Measurements from ENCODE around the gene ERBB4.

The ERBB4 gene

DNA sequence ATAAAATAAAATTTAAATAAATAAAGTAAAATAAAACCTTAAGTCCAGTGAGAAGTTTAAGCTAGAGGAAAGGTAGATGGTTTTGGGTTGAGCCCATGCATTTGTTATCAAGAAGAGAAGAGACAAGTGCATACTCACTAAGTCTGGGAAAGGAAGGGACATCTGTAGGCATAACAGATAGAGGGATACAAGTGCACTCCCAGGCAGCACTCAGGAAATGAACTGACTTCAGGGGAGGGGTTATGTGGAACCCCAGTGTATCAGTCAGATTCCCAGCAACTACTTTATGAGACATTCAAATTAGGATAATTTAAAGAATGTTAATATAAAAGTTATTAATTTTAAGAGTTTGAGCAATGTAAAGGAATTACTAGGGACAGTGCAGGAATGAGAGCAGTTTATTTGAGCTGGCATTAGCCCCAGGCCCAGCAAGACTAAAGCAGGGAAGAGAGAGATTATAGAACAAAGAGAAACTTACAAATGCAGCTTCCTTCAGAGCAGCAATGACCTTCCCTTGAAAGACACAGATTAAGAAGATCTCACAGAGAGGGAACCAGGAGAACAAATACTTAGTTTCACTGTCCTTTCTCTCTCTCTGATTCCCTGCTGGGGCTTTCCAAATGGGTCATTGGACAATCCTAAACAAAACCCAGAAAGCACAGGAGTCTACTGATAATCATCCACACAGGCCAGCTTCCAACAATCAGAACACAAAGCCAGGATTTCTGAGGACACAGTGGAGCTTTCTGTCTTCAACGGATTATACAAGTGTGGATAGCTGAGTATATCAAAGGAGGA, 109.7 kb downstream of the ERBB4 start:
- no peak for DNase-seq (ENCODE audit: low spot score)
- no peak for FAIRE-seq

DNA sequence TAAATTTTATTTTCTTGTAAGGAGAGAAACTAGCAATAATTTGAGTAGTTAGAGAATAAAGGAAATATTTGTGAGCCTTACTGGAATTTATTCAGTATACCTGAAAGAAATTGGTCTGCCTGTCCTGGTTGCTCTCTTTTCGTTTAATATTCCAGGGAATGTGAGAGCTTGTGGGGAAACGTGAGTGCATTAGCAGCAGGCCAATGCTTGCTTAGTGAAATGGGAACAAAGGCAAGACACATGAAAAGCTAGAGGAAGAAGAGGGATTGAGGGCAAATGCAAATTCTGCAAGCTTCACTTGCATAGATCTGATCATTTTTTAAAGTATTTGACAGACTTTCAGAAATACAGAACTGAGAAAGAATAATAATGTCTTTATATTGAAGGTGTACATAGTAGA, 111.0 kb downstream of the ERBB4 start:
- DNase-seq (ENCODE audit: low spot score) (no peak), FAIRE-seq (no peak)

DNA sequence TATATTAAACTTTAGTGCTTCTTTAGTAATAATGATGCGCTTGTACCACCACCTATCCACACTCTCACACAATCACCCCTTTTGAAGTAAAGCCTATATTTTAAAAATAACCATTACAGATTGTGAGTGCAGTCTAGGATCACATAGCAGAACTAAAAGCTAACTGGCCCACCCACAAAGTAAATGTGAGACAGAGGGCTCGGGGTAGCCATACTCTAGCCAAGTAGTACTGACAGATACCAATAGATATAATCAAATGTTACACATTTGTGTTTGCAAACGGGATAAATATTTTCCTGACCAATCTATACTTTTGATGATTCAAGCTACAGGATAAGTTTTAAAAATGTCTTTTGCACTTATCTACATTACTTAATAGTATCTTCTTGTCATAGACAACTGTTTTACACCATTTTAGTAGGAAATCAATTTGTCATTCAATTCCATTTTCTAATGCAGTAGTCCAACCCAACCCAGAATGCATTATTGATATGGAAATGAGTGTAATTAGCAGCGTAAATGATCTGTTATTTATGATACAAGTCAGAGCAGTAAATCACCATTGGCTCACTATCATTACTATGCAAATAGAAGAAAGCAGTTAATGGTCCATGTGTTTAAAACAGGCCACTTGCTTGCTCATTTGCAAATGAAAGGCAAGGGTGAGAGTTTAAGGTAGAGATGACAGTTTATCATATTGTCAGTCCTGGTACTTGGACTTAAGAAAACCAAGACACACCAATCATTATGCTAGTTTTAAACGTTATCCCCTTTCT, 111.8 kb downstream of the ERBB4 start:
- no peak for FAIRE-seq
- DNase-seq (ENCODE audit: low spot score), result no peak

DNA sequence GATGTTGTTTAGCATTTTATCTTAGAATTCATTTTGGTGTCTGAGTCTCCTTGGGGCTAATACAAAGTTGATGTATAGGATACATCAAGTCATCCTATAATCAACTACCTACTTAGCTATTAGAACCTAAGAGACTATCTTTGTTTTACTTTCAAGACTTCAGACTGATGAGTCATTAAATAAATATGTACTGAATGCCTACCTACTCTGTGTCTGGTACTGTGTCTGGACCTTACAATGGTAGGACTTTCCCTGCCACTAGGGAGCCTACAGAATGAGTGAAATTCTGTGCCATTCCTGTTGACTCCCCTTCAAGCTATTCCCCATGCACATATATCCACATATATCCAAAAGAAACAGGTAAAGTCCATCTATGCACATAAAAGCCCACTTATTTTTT, 114.5 kb downstream of the ERBB4 start:
- peak; percentile 27 for DNase-seq (ENCODE audit: low spot score)
- FAIRE-seq, result no peak

DNA sequence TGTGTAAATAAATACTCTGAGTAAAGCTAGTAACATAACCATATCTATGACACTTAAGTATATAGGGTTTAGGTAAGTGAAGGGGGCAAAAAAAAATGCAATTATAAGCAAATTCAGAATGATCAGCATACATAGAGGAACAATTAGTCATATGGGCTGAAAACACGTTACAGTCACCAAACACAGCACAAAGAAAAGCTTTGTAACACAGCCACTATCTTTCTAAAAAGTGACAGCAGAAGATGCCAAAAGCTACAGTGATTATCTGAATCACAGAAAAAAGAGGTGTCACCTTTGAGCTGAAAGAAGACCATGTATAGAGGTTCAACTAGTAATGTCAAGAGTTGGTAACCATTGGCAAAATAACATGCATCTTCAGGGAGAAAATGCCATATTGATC, 115.5 kb downstream of the ERBB4 start:
- FAIRE-seq (no peak), DNase-seq (ENCODE audit: low spot score) (no peak)

DNA sequence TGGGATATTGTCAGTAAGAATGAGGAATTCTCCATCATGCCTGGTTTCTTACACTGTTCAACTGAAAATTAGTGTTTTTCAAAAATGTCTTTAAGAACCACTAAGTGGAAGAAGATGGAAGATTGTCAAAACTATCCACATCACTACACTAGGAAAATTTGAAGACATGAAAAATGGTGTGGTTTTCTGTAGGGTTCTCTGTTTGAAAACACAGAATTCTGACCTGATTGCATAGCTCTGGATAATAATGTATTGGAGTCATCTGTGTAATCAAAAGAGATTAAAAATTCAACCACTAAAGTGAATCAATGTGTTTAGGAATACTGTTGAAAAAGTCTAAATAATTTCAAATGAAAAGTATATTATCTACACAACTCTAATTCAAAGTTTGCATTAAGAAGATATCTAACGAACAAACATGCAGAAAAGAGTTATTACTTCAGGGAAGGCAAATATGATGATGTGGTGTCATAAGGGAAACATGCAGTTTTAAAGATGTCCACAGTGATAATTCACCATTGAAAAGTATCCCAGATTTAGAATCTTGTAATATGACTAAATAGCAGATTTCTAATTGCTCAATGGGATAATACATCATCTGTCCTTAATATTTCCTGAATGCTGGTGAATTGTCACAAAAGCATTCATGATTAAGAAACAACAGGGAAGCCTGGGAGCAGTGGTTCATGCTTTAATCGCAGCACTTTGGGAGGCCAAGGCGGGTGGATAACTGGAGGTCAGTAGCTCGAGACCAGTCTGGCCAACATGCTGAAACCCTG, 116.9 kb downstream of the ERBB4 start:
- DNase-seq (ENCODE audit: low spot score) (no peak), FAIRE-seq (no peak)

DNA sequence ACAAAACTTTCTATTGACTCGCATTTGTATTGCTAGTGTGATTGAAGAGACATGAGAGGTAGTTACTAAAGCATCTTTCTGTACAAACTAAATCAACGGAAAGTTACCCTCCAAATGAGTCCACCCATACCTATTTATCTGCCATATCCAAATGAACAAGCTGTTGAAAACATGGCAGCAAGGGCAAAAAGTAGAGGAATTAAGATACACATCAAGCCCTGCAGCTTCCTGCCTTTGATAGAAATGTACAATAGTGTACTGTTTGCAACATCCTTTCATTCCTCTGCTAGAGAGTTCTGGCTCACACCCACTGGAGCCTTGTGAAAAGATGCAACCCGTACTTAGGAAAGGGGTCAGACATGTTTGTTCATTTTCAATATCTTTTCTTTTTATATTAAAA, 122.5 kb downstream of the ERBB4 start:
- DNase-seq (ENCODE audit: low spot score) (no peak), FAIRE-seq (no peak)

GRCh38 chr2:212414767-212415211, 123.8 kb downstream of the ERBB4 start:
- no peak for FAIRE-seq
- DNase-seq (ENCODE audit: low spot score), result no peak

GRCh38 chr2:212409560-212409959, 129.0 kb downstream of the ERBB4 start:
- no peak for FAIRE-seq
- no peak for DNase-seq (ENCODE audit: low spot score)

DNA sequence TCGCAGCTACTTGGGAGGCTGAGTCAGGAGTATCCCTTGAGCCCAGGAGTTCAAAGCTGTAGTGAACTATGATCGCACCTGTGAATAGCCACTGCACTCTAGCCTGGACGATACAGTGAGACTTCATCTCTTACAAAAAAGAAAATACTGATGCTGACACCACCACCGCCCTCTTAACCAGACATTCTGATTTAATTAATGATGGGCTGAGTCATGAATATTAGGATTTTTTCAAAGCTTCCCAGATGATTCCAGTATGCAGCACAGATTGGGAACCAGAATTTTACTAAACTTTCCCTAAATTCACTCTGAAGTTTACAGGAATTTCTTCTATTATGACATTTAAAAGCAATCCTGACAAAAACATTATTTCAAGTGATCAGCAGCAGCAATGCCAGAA, 130.1 kb downstream of the ERBB4 start:
- no peak for DNase-seq (ENCODE audit: low spot score)
- FAIRE-seq, result no peak

DNA sequence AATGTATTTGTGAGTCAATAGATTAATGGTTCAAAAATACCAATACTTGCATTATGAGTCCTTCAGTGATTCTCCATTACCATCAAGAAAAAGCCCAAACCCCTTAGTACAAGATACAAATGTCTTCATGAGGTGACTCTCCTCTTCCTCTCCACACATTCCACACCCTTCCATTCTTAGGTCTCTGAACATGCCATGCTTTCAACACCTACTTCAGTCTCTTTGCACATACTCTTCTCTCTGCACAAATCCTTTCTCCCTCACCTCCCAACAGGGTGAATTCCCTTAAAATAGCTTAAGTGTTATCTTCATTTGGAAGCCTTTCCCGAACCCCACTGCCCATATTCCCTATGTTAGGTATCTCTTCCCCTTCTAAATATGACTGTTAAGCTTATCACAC, 131.9 kb downstream of the ERBB4 start:
- DNase-seq (ENCODE audit: low spot score) (no peak), FAIRE-seq (no peak)

GRCh38 chr2:212402316-212402715, 136.3 kb downstream of the ERBB4 start:
- FAIRE-seq (no peak), DNase-seq (ENCODE audit: low spot score) (no peak)

GRCh38 chr2:212398316-212398715, 140.3 kb downstream of the ERBB4 start:
- DNase-seq (ENCODE audit: low spot score) (no peak), FAIRE-seq (no peak)

DNA sequence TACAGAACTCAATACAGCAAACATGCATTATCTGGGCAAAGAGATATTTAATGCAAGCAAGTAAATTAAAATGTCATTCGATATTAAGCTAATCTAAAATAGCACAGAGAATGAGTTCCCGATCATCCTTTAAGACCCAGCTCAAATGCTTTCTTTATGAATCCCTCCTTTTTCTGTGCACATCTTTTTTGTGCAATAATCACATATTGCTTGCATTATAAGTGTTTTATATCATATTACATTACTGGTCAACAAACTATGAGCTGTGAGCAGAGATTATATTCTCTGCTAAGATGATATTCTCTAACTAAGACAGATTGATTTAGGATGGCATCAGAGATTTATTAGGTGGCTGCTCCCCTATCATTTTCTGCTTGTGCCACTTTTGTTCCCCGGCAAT, 146.1 kb downstream of the ERBB4 start:
- FAIRE-seq (no peak), DNase-seq (ENCODE audit: low spot score) (no peak)

GRCh38 chr2:212392043-212392442, 146.6 kb downstream of the ERBB4 start:
- FAIRE-seq, result no peak

GRCh38 chr2:212387146-212387545, 151.5 kb downstream of the ERBB4 start:
- no peak for FAIRE-seq

More at GRCh38 chr2:212392043-212392442, 146.6 kb downstream of the ERBB4 start:
- no peak for DNase-seq (ENCODE audit: low spot score)

DNA sequence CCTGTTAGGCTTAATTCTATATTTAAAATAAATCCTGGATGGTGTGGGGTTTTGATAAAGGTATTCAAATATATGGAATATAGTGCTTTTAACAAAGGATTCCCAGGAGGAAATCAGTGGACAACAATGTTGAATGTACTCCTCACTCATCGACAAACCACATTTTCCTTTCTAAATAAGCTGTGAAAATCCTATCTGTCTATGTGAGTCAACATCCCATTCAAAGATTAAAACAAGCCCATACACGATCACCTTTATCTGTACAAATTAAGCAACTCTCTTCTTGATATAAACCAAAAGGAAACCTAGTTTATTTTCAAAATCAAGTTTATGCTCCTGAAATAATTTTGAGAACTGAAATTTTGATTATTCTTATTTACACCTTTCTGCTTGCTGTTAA, 153.4 kb downstream of the ERBB4 start:
- FAIRE-seq, result no peak
- DNase-seq (ENCODE audit: low spot score), result no peak

More at GRCh38 chr2:212387146-212387545, 151.5 kb downstream of the ERBB4 start:
- no peak for DNase-seq (ENCODE audit: low spot score)

GRCh38 chr2:212384027-212384426, 154.6 kb downstream of the ERBB4 start:
- DNase-seq (ENCODE audit: low spot score), result no peak
- FAIRE-seq, result no peak

DNA sequence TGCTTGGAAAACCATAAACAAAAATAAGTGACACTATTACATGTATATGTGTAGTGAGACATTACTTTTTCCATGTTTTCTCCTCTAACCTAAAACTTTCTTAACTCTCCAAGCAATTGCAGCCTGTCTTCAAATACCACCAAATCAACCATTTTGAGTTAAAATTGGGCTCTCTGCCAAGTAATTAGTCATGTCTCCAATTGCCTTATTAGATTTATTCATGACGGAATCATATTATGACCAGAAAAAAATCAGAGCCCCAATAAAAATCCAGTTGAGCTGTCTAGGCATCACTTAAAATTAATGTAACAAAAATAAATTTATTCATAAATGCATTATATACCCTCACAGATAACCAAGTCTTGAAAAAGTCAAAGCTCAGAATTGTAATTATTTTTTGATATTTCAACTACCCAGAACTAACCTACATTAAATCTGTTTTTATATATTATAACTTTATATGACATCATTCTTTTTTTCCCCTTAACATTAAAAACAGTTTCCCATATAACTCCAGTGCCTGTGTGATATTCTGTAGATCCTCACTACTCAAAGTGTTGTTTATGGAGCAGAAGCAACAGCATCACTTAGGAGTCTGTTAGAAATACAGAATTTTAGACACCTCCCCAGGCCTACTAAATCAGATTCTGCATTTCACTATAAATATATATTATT, 157.0 kb downstream of the ERBB4 start:
- FAIRE-seq (no peak), DNase-seq (ENCODE audit: low spot score) (no peak)

- DNase-seq (ENCODE audit: low spot score) (no peak), FAIRE-seq (no peak)
Measured at GRCh38 chr2:212379103-212379502, 159.5 kb downstream of the ERBB4 start.

- DNase-seq (ENCODE audit: low spot score), result no peak
- FAIRE-seq, result no peak
Measured at GRCh38 chr2:212367431-212367830, 171.2 kb downstream of the ERBB4 start.

All from urothelium cell line (cell line).